H1 (cell line): Measurements from ENCODE around the gene USP38. TPM values are rescaled to one million over a fixed set of nuclear protein-coding genes. Genes with fewer than 3 reads are reported as not detected.

ENCODE experiments used
- CTCF ChIA-PET: fragments of 300-600 bp; sonication (Branson Sonifier 250); formaldehyde crosslinking; loops from one replicate; lab custom pipeline; 2021; ENCODE audit not compliant: partially characterized antibody; lab: Charles Lee
- POLR2A ChIA-PET: fragments of 300-600 bp; sonication (Branson Sonifier 250); formaldehyde crosslinking; loops from one replicate; lab custom pipeline; 2021; ENCODE audit warnings: inconsistent platforms; ENCODE audit not compliant: partially characterized antibody; lab: Charles Lee
- DNase-seq, 2 experiments: peaks; one replicate each; pipeline versions ENCODE4 v3.0.0 to v3.0.0-alpha.2; 2010 to 2022; ENCODE audit warnings: low spot score in 2 of 2, low read depth in 1 of 2, mixed read lengths in 1 of 2
- FAIRE-seq: peaks from 2 replicates; lab custom pipeline; 2011; peaks lifted over from hg19 to GRCh38; lab: Jason Lieb, UNC
- H2AFZ ChIP-seq: 2 replicates; pipeline ENCODE4 v1.8.1; 2012; ENCODE audit warnings: low read length, inconsistent platforms
- H2AK5ac ChIP-seq: 2 replicates; pipeline ENCODE4 v1.6.1; 2013; ENCODE audit warnings: low read depth, low read length
- H2BK120ac ChIP-seq: replicated peaks from 2 replicates; pipeline ENCODE3; 2013; ENCODE audit warnings: low read depth, low read length, inconsistent platforms
- H2BK12ac ChIP-seq: 2 replicates; pipeline ENCODE4 v1.6.1; 2013; ENCODE audit warnings: low read depth, low read length
- H2BK15ac ChIP-seq: 2 replicates; pipeline ENCODE4 v1.6.1; 2013; ENCODE audit warnings: low read length
- H2BK20ac ChIP-seq: 2 replicates; pipeline ENCODE4 v1.6.1; 2013; ENCODE audit warnings: low read length
- H2BK5ac ChIP-seq: 2 replicates; pipeline ENCODE4 v1.6.1; 2013; ENCODE audit warnings: low read depth, low read length
- H3K14ac ChIP-seq: 2 replicates; pipeline ENCODE4 v1.6.1; 2013; ENCODE audit warnings: inconsistent platforms; ENCODE audit not compliant: insufficient read length
- H3K18ac ChIP-seq: 2 replicates; pipeline ENCODE4 v1.6.1; 2013; ENCODE audit warnings: low read length; ENCODE audit errors: extremely low read depth
- H3K23ac ChIP-seq: 2 replicates; pipeline ENCODE4 v1.6.1; 2013; ENCODE audit warnings: inconsistent platforms; ENCODE audit not compliant: insufficient read length
- H3K23me2 ChIP-seq: 2 replicates; pipeline ENCODE4 v1.6.1; 2013; ENCODE audit warnings: low read depth, low read length
- H3K27ac ChIP-seq: 2 replicates; pipeline ENCODE4 v1.6.1; 2011; ENCODE audit warnings: low read depth, low read length, inconsistent platforms
- H3K27me3 ChIP-seq, 4 experiments: replicated peaks in 1 of 4; 1 replicate in 1 of 4; 2 replicates in 3 of 4; pipeline versions ENCODE4 v1.6.1 to v1.8.1; 2011 to 2013; ENCODE audit warnings: low read length in 3 of 4, mild to moderate bottlenecking in 3 of 4, inconsistent platforms in 2 of 4, mixed read lengths in 2 of 4, moderate library complexity in 1 of 4; ENCODE audit not compliant: control insufficient read depth in 3 of 4, insufficient read depth in 3 of 4; ENCODE audit errors: extremely low read depth in 1 of 4
- H3K36me3 ChIP-seq, 4 experiments: 2 replicates each; pipeline versions ENCODE4 v1.6.1 to v1.8.1; 2011 to 2013; ENCODE audit warnings: mild to moderate bottlenecking in 4 of 4, low read length in 3 of 4, moderate library complexity in 2 of 4, control low read depth in 1 of 4, inconsistent platforms in 1 of 4; ENCODE audit not compliant: insufficient read depth in 4 of 4, control insufficient read depth in 2 of 4
- H3K4ac ChIP-seq: replicated peaks from 2 replicates; pipeline ENCODE3; 2013; ENCODE audit warnings: low read length, low read depth, mixed read lengths, inconsistent platforms; ENCODE audit not compliant: insufficient read length
- H3K4me1 ChIP-seq, 4 experiments: replicated peaks in 1 of 4; 1 replicate in 1 of 4; 2 replicates in 3 of 4; pipeline versions ENCODE4 v1.6.1 to v1.8.1; 2011 to 2013; ENCODE audit warnings: low read length in 3 of 4, inconsistent platforms in 2 of 4, mixed read lengths in 1 of 4; ENCODE audit not compliant: insufficient read depth in 4 of 4, control insufficient read depth in 3 of 4
- H3K4me2 ChIP-seq, 2 experiments: 2 replicates each; pipeline versions ENCODE4 v1.6.1 to v1.8.1; 2011 to 2013; ENCODE audit warnings: low read depth in 2 of 2, low read length in 2 of 2, control low read depth in 1 of 2, inconsistent platforms in 1 of 2, mild to moderate bottlenecking in 1 of 2; ENCODE audit not compliant: insufficient read depth in 1 of 2
- H3K4me3 ChIP-seq, 4 experiments: fragments of 200-600, 300-600 bp in 1 of 4; sonication (generic), shearing (Covaris generic), sonication (Bioruptor Twin) in 1 of 4; 2 replicates each; pipeline versions ENCODE4 v1.5.1 to v1.8.1; 2011 to 2016; ENCODE audit warnings: low read length in 4 of 4, low read depth in 3 of 4, control low read depth in 2 of 4, inconsistent platforms in 2 of 4, mild to moderate bottlenecking in 2 of 4, mixed read lengths in 1 of 4, moderate library complexity in 1 of 4; ENCODE audit not compliant: insufficient read depth in 2 of 4; ENCODE audit errors: extremely low read depth in 1 of 4
- H3K56ac ChIP-seq: replicated peaks from 2 replicates; pipeline ENCODE3; 2013; ENCODE audit warnings: low read depth, mild to moderate bottlenecking, mixed read lengths, low read length, inconsistent platforms; ENCODE audit not compliant: insufficient read length
- H3K79me1 ChIP-seq: 2 replicates; pipeline ENCODE4 v1.6.1; 2013; ENCODE audit warnings: low read depth, low read length, control low read depth
- H3K79me2 ChIP-seq, 2 experiments: 2 replicates each; pipeline versions ENCODE4 v1.6.1 to v1.8.1; 2012 to 2013; ENCODE audit warnings: low read length in 2 of 2, mild to moderate bottlenecking in 2 of 2, inconsistent platforms in 1 of 2; ENCODE audit not compliant: insufficient read depth in 2 of 2, control insufficient read depth in 1 of 2
- H3K9ac ChIP-seq, 4 experiments: replicated peaks in 1 of 4; 1 replicate in 1 of 4; 2 replicates in 3 of 4; pipeline versions ENCODE4 v1.6.1 to v1.8.1; 2011 to 2013; ENCODE audit warnings: low read depth in 3 of 4, low read length in 3 of 4, control low read depth in 2 of 4, mild to moderate bottlenecking in 2 of 4, moderate library complexity in 2 of 4, inconsistent platforms in 1 of 4; ENCODE audit errors: extremely low read depth in 1 of 4
- H3K9me3 ChIP-seq, 2 experiments: 2 replicates each; pipeline versions ENCODE4 v1.6.1 to v1.8.1; 2012 to 2013; ENCODE audit warnings: mild to moderate bottlenecking in 2 of 2, moderate library complexity in 2 of 2, control low read depth in 1 of 2, inconsistent platforms in 1 of 2, low read depth in 1 of 2, low read length in 1 of 2, mixed read lengths in 1 of 2; ENCODE audit not compliant: insufficient read depth in 2 of 2
- H4K20me1 ChIP-seq, 2 experiments: replicated peaks in 1 of 2; 2 replicates each; pipeline versions ENCODE3 to v1.8.1; 2011 to 2013; ENCODE audit warnings: inconsistent platforms in 2 of 2, low read length in 2 of 2, mild to moderate bottlenecking in 1 of 2; ENCODE audit not compliant: insufficient read depth in 2 of 2, control insufficient read depth in 1 of 2
- H4K5ac ChIP-seq: 2 replicates; pipeline ENCODE4 v1.6.1; 2013; ENCODE audit warnings: low read length, low read depth, mixed read lengths, inconsistent platforms; ENCODE audit not compliant: insufficient read length
- H4K8ac ChIP-seq: 2 replicates; pipeline ENCODE4 v1.8.0; 2013; ENCODE audit warnings: mild to moderate bottlenecking, moderate library complexity, low read length, inconsistent platforms; ENCODE audit not compliant: insufficient read depth; ENCODE audit errors: extremely low read depth
- H4K91ac ChIP-seq: replicated peaks from 2 replicates; pipeline ENCODE3; 2013; ENCODE audit warnings: low read length, mixed read lengths, inconsistent platforms; ENCODE audit not compliant: insufficient read length
- BRCA1 ChIP-seq: IDR thresholded peaks from 2 replicates; pipeline ENCODE4 v1.6.1; 2012; ENCODE audit warnings: low read depth, low read length, improper control_type of control experiment
- CHD1 ChIP-seq: IDR thresholded peaks from 2 replicates; pipeline ENCODE4 v1.6.1; 2012; ENCODE audit warnings: low read depth, low read length, improper control_type of control experiment
- CTCF ChIP-seq, 3 experiments: IDR thresholded peaks; 1 replicate in 2 of 3; 2 replicates in 1 of 3; pipeline versions ENCODE4 v1.5.1 to v1.6.1; 2011; ENCODE audit warnings: low read length in 3 of 3, mild to moderate bottlenecking in 3 of 3, inconsistent platforms in 2 of 3, low read depth in 1 of 3, moderate library complexity in 1 of 3; ENCODE audit not compliant: insufficient read depth in 1 of 3; ENCODE audit errors: control extremely low read depth in 1 of 3
- POLR2A ChIP-seq, 2 experiments: IDR thresholded peaks; 1 replicate in 1 of 2; 2 replicates in 1 of 2; pipeline ENCODE4 v1.6.1; 2011; ENCODE audit warnings: low read depth in 2 of 2, low read length in 2 of 2, mild to moderate bottlenecking in 2 of 2; ENCODE audit errors: control extremely low read depth in 1 of 2
- POLR2AphosphoS5 ChIP-seq: IDR thresholded peaks from 2 replicates; pipeline ENCODE4 v1.6.1; 2011; ENCODE audit warnings: low read depth, low read length
- POU5F1 ChIP-seq: IDR thresholded peaks from 2 replicates; pipeline ENCODE4 v1.6.1; 2011; ENCODE audit warnings: low read depth, mild to moderate bottlenecking, low read length, moderate library complexity
- SP1 ChIP-seq: IDR thresholded peaks from 2 replicates; pipeline ENCODE4 v1.6.1; 2011; ENCODE audit warnings: low read depth, low read length
- TEAD4 ChIP-seq: IDR thresholded peaks from 2 replicates; pipeline ENCODE4 v1.6.1; 2012; ENCODE audit warnings: low read depth, low read length, inconsistent platforms, mixed read lengths
- WGBS, 2 experiments: shearing (Covaris generic) in 1 of 2; methylation state at CpG; one replicate each; pipeline versions ENCODE4 v1.1.6 to v1.1.7; 2013 to 2015; ENCODE audit warnings: low lambda C conversion rate in 2 of 2, mixed read lengths in 2 of 2, inconsistent platforms in 1 of 2, low coverage in 1 of 2, missing lambda C conversion rate in 1 of 2; ENCODE audit not compliant: insufficient replicate concordance in 2 of 2, insufficient coverage in 1 of 2, insufficient read length in 1 of 2; ENCODE audit errors: extremely low coverage in 1 of 2, missing lambda C conversion rate in 1 of 2; 5-methylcytosine and 5-hydroxymethylcytosine counted together
- polyA plus RNA-seq, 7 experiments: library from polyadenylated mRNA; depleted of rRNA in 3 of 7; stranded (reverse) in 5 of 7; unstranded in 2 of 7; fragments of >200 nt in 5 of 7; fragments of 200-250 nt in 2 of 7; gene quantifications; 1 replicate in 5 of 7; 2 replicates in 1 of 7; 4 replicates in 1 of 7; pipeline versions ENCODE4 v1.2.1 to v1.2.3, GENCODE V29; 2011 to 2013; ENCODE audit warnings: missing spikeins in 2 of 7, mixed read lengths in 2 of 7
- total RNA-seq: library from RNA; stranded (reverse); fragmentation: NEBNext Ultra II Directional; extraction: Animal tissue kit (Norgen Biotek cat#: 25700); gene quantifications from 2 replicates; pipeline ENCODE4 v1.2.1, GENCODE V29; 2021

USP38 gene
- total and polyA plus RNA-seq, 2 of the 8 experiments (the other 6 are each of a cell fraction or from before 2014, with no cell fraction given) = 3.2 to 10.5 TPM

GRCh38 chr4:143252478-143252877 is 67.8 kb downstream of the USP38 start:
- no peak overlapping the region for H3K14ac ChIP-seq
- H3K4me1 ChIP-seq = peaks cover 0 to 2% (median 0%) of the 10 kb centered on the region in 4 experiments; a peak in 1 of 7 replicates
- no peak overlapping the region for H3K4ac ChIP-seq
- no peaks in the 10 kb centered on the region for H3K23me2 ChIP-seq
- H2BK12ac ChIP-seq = no peak overlapping the region
- H3K4me3 ChIP-seq = no peak overlapping the region
- FAIRE-seq (no peak), DNase-seq (no peak)
- no peak overlapping the region for H3K23ac ChIP-seq
- no peaks in the 10 kb centered on the region for H3K79me2 ChIP-seq
- CTCF ChIA-PET = interaction anchor here (0.6 to 0.8 kb wide), 2 partner anchors 28 to 45 kb away, joined by 3 read pairs; no protein-coding TSS in a partner anchor
- H3K27me3 ChIP-seq = no peaks in the 10 kb centered on the region
- TF ChIP-seq BRCA1 = no peak
- no peak for TF ChIP-seq CHD1
- no peak for TF ChIP-seq POU5F1
- TF ChIP-seq TEAD4 = no peak
- TF ChIP-seq POLR2A (IDR thresholded peaks at IDR 0.05; ENCODE audit: control extremely low read depth in 1 of 2, low read depth in 2 of 2, low read length in 2 of 2) = no peak
- no peak for TF ChIP-seq CTCF (IDR thresholded peaks at IDR 0.05; ENCODE audit: control extremely low read depth in 1 of 3, insufficient read depth in 1 of 3, low read depth in 1 of 3, low read length in 3 of 3)
- no peak for TF ChIP-seq SP1
- TF ChIP-seq POLR2AphosphoS5 = no peak
- no peaks in the 10 kb centered on the region for H3K9me3 ChIP-seq
- H3K4me2 ChIP-seq = no peak overlapping the region
- no peaks in the 10 kb centered on the region for H4K20me1 ChIP-seq
- H2BK15ac ChIP-seq = no peak overlapping the region
- H2BK20ac ChIP-seq = no peak overlapping the region
- WGBS, 2 experiments = 92% methylated on average over 3 of the region's 3 CpGs; no CpG with 5 or more reads in 1 of the 2 experiments
- no peak overlapping the region for H4K91ac ChIP-seq
- no peaks in the 10 kb centered on the region for H3K36me3 ChIP-seq
- no peak overlapping the region for H2BK5ac ChIP-seq
- H2BK120ac ChIP-seq = no peak overlapping the region
- H2AK5ac ChIP-seq = no peak overlapping the region
- no peak overlapping the region for H3K56ac ChIP-seq
- H2AFZ ChIP-seq = no peak overlapping the region
- H3K9ac ChIP-seq = no peak overlapping the region
- POLR2A ChIA-PET = no interaction called here
- no peak overlapping the region for H3K18ac ChIP-seq
- H3K79me1 ChIP-seq = no peaks in the 10 kb centered on the region
- H3K27ac ChIP-seq = no peak overlapping the region
- H4K8ac ChIP-seq = no peak overlapping the region
- no peak overlapping the region for H4K5ac ChIP-seq
